HG03095 (cell line): ENCODE measurements around the gene ZFR2.
"Not testable (repeated sequence)": the region's sequence is repeated elsewhere in the genome, so short reads cannot be mapped to it uniquely, and the experiment has no call there.

Experiments used
- ATAC-seq: cut with Tn5 transposase; IDR thresholded peaks from one replicate; pipeline ENCODE4 v1.9.1; 2021; ENCODE audit warnings: moderate library complexity; ENCODE audit not compliant: unreplicated experiment

The ZFR2 gene

GRCh38 chr19:3874695-3875094 lies 5.9 kb upstream of the ZFR2 start:
- not testable (repeated sequence) for ATAC-seq

- no peak for ATAC-seq
These were observed 4.3 kb upstream of the ZFR2 start for GRCh38 chr19:3873151-3873550.

- no peak for ATAC-seq
These were observed 668 bp downstream of the ZFR2 start for GRCh38 chr19:3867971-3868769.

GRCh38 chr19:3866910-3867638 lies 1.8 kb downstream of the ZFR2 start:
- no peak for ATAC-seq

GRCh38 chr19:3863648-3864047 lies 5.2 kb downstream of the ZFR2 start:
- no peak for ATAC-seq

- ATAC-seq, result no peak
These were observed 5.9 kb downstream of the ZFR2 start for GRCh38 chr19:3862826-3863500.

GRCh38 chr19:3860499-3860898 lies 8.3 kb downstream of the ZFR2 start:
- ATAC-seq, result no peak

- no peak for ATAC-seq
These were observed 11.3 kb downstream of the ZFR2 start for GRCh38 chr19:3857449-3858003.

- no peak for ATAC-seq
These were observed 13.5 kb downstream of the ZFR2 start for GRCh38 chr19:3855320-3855719.

GRCh38 chr19:3852614-3853254 lies 16.1 kb downstream of the ZFR2 start:
- ATAC-seq, result no peak

- ATAC-seq, result no peak
These were observed 16.7 kb downstream of the ZFR2 start for GRCh38 chr19:3852177-3852511.

- ATAC-seq, result no peak
These were observed 17.3 kb downstream of the ZFR2 start for GRCh38 chr19:3851254-3852176.

GRCh38 chr19:3850320-3850972 lies 18.4 kb downstream of the ZFR2 start:
- no peak for ATAC-seq

- ATAC-seq, result no peak
These were observed 19.1 kb downstream of the ZFR2 start for GRCh38 chr19:3849787-3850186.

GRCh38 chr19:3849092-3849491 lies 19.7 kb downstream of the ZFR2 start:
- no peak for ATAC-seq

- no peak for ATAC-seq
These were observed 24.2 kb downstream of the ZFR2 start for GRCh38 chr19:3844596-3844995.

GRCh38 chr19:3842948-3843347 lies 25.9 kb downstream of the ZFR2 start:
- ATAC-seq, result no peak

- no peak for ATAC-seq
These were observed 28.0 kb downstream of the ZFR2 start for GRCh38 chr19:3840804-3841203.

GRCh38 chr19:3839941-3840340 lies 28.9 kb downstream of the ZFR2 start:
- ATAC-seq, result no peak

- no peak for ATAC-seq
These were observed 30.2 kb downstream of the ZFR2 start for GRCh38 chr19:3838661-3839060.
